Smooth muscle cell (in vitro differentiated cells): ENCODE results near the gene ANKRD35. TPM values are rescaled to one million over a fixed set of nuclear protein-coding genes. Genes with fewer than 3 reads are reported as not detected.

Experiments used
- DNase-seq: peaks from one replicate; lab custom pipeline; 2025; ENCODE audit not compliant: unreplicated experiment; lab: John Stamatoyannopoulos, UW
- H2AFZ ChIP-seq: fragments of 200-600 bp; sonication (generic); 2 replicates; pipeline ENCODE4 v1.6.0; 2016; ENCODE audit warnings: antibody characterized with exemption, low read depth, mild to moderate bottlenecking
- H3F3A ChIP-seq: fragments of 200-600 bp; sonication (generic); 2 replicates; pipeline ENCODE4 v1.6.0; 2017; ENCODE audit warnings: antibody characterized with exemption, low read depth
- H3K27ac ChIP-seq: fragments of 200-600 bp; sonication (generic); 2 replicates; pipeline ENCODE4 v1.5.1; 2016; ENCODE audit warnings: low read depth, mild to moderate bottlenecking
- H3K27me3 ChIP-seq: fragments of 200-600 bp; sonication (generic); 2 replicates; pipeline ENCODE4 v1.6.1; 2016; ENCODE audit warnings: low read depth, mild to moderate bottlenecking
- H3K36me3 ChIP-seq: fragments of 200-600 bp; sonication (generic); 2 replicates; pipeline ENCODE4 v1.5.1; 2016; ENCODE audit warnings: low read depth
- H3K4me1 ChIP-seq: fragments of 200-600 bp; sonication (generic); 2 replicates; pipeline ENCODE4 v1.5.1; 2016; ENCODE audit warnings: low read depth
- H3K4me2 ChIP-seq: fragments of 200-600 bp; sonication (generic); 2 replicates; pipeline ENCODE4 v1.6.0; 2016; ENCODE audit warnings: mild to moderate bottlenecking
- H3K4me3 ChIP-seq: fragments of 200-600 bp; sonication (generic); 2 replicates; pipeline ENCODE4 v1.5.1; 2016; ENCODE audit warnings: mild to moderate bottlenecking
- H3K79me2 ChIP-seq: fragments of 200-600 bp; sonication (generic); 2 replicates; pipeline ENCODE4 v1.6.0; 2016; ENCODE audit warnings: low read depth, mild to moderate bottlenecking
- H3K9ac ChIP-seq: fragments of 200-600 bp; sonication (generic); 2 replicates; pipeline ENCODE4 v1.6.0; 2016; ENCODE audit warnings: low read depth
- H3K9me3 ChIP-seq: fragments of 200-600 bp; sonication (generic); replicated peaks from 2 replicates; pipeline ENCODE4 v1.5.1; 2016; ENCODE audit warnings: low read depth
- H4K20me1 ChIP-seq: fragments of 200-600 bp; sonication (generic); 2 replicates; pipeline ENCODE4 v1.6.0; 2016; ENCODE audit warnings: low read depth
- CTCF ChIP-seq: fragments of 200-600 bp; sonication (generic); IDR thresholded peaks from 2 replicates; pipeline ENCODE4 v1.5.1; 2017; ENCODE audit warnings: borderline replicate concordance, mild to moderate bottlenecking, antibody characterized with exemption; ENCODE audit not compliant: insufficient read depth, poor library complexity, severe bottlenecking
- WGBS: methylation state at CpG from one replicate; pipeline ENCODE4 v1.1.7; 2016; ENCODE audit warnings: low lambda C conversion rate; 5-methylcytosine and 5-hydroxymethylcytosine counted together
- polyA plus RNA-seq: library from polyadenylated mRNA; unstranded; fragments of >200 nt; fragmentation: Nextera tagmentation; extraction: Ambion mirVana; gene quantifications from 2 replicates; pipeline ENCODE4 v1.2.1, GENCODE V29; 2016
- total RNA-seq: library from RNA; depleted of rRNA; stranded (reverse); fragments of >200 nt; gene quantifications from 2 replicates; pipeline ENCODE4 v1.2.3, GENCODE V29; 2014

The ANKRD35 gene
- total and polyA plus RNA-seq, 2 experiments from 2014 or later: 1.7 to 1.8 TPM

GRCh38 chr1:145855426-145855948, 30.2 kb downstream of the ANKRD35 start:
- H3K4me2 ChIP-seq: no peak overlapping the region
- H4K20me1 ChIP-seq: peaks cover 24% of the 10 kb centered on the region
- H3K9ac ChIP-seq: no peak overlapping the region
- H3K79me2 ChIP-seq: peaks cover 12% of the 10 kb centered on the region
- H3F3A ChIP-seq: peaks cover 10% of the 10 kb centered on the region
- H3K27me3 ChIP-seq: no peaks in the 10 kb centered on the region
- 92% methylated on average over 7 of the region's 7 CpGs for WGBS
- no peaks in the 10 kb centered on the region for H3K4me1 ChIP-seq
- no peaks in the 10 kb centered on the region for H3K9me3 ChIP-seq
- DNase-seq: no peak
- no peak overlapping the region for H3K4me3 ChIP-seq
- peaks cover 4% of the 10 kb centered on the region for H3K36me3 ChIP-seq
- H2AFZ ChIP-seq: no peak overlapping the region
- no peak overlapping the region for H3K27ac ChIP-seq
- no peak for TF ChIP-seq CTCF

- no peak overlapping the region for H3K9ac ChIP-seq
- H3K27ac ChIP-seq: peak overlapping the region; percentile 48
- WGBS: 76% methylated on average over 15 of the region's 15 CpGs
These were observed 36.1 kb downstream of the ANKRD35 start for GRCh38 chr1:145849356-145850160.

GRCh38 chr1:145847827-145848226, 37.8 kb downstream of the ANKRD35 start:
- H3K4me3 ChIP-seq: no peak overlapping the region
- peaks cover 23% of the 10 kb centered on the region for H3F3A ChIP-seq
- H3K36me3 ChIP-seq: no peaks in the 10 kb centered on the region
- H3K9me3 ChIP-seq: no peaks in the 10 kb centered on the region
- H3K4me1 ChIP-seq: peaks cover 3% of the 10 kb centered on the region
- H3K27me3 ChIP-seq: no peaks in the 10 kb centered on the region
- no peak overlapping the region for H3K27ac ChIP-seq
- H4K20me1 ChIP-seq: no peaks in the 10 kb centered on the region
- TF ChIP-seq CTCF: no peak
- no peaks in the 10 kb centered on the region for H3K79me2 ChIP-seq
- WGBS: 97% methylated on average over 3 of the region's 3 CpGs
- H2AFZ ChIP-seq: no peak overlapping the region
- no peak for DNase-seq
- no peak overlapping the region for H3K9ac ChIP-seq
- H3K4me2 ChIP-seq: no peak overlapping the region

More at GRCh38 chr1:145849356-145850160, 36.1 kb downstream of the ANKRD35 start:
- TF ChIP-seq CTCF: peak; percentile 43
- Histone ChIP-seq H3K79me2 (no peaks in the 10 kb centered on the region), H3F3A (peaks cover 16% of the 10 kb centered on the region), H3K4me2 (peak overlapping the region; percentile 3), H3K4me3 (no peak overlapping the region), H3K9me3 (no peaks in the 10 kb centered on the region), H3K36me3 (peaks cover under 1% of the 10 kb centered on the region), H3K4me1 (peaks cover 3% of the 10 kb centered on the region), H2AFZ (no peak overlapping the region), H3K27me3 (no peaks in the 10 kb centered on the region), H4K20me1 (no peaks in the 10 kb centered on the region)
- no peak for DNase-seq

- 78% methylated on average over 3 of the region's 3 CpGs for WGBS
- no peaks in the 10 kb centered on the region for H3K79me2 ChIP-seq
- DNase-seq: no peak
- H3K4me1 ChIP-seq: peaks cover 3% of the 10 kb centered on the region
- H2AFZ ChIP-seq: no peak overlapping the region
- H3K27me3 ChIP-seq: no peaks in the 10 kb centered on the region
- H3K4me2 ChIP-seq: peak overlapping the region; percentile 94
- peak overlapping the region; percentile 64 for H3K4me3 ChIP-seq
- H3F3A ChIP-seq: peaks cover 26% of the 10 kb centered on the region
- TF ChIP-seq CTCF: peak; percentile 53
- no peaks in the 10 kb centered on the region for H3K36me3 ChIP-seq
- H4K20me1 ChIP-seq: no peaks in the 10 kb centered on the region
- no peak overlapping the region for H3K27ac ChIP-seq
- no peaks in the 10 kb centered on the region for H3K9me3 ChIP-seq
- H3K9ac ChIP-seq: peak overlapping the region; percentile 55
These were observed 39.5 kb downstream of the ANKRD35 start for GRCh38 chr1:145846201-145846612.
